ENCODE results near the gene DLAT.
"Not testable (repeated sequence)": the region's sequence is repeated elsewhere in the genome, so short reads cannot be mapped to it uniquely, and the experiment has no call there.

The DLAT gene

GRCh38 chr11:111999111-111999510 lies 26.1 kb upstream of the DLAT start:
- no peak overlapping the region for H3K4me3 ChIP-seq (ENCODE audit: low read depth in 1 of 2, low read length in 1 of 2)
- no peaks in the 10 kb centered on the region for H3K4me1 ChIP-seq (ENCODE audit: control insufficient read depth in 1 of 2, insufficient read depth in 1 of 2, low read depth in 1 of 2, low read length in 1 of 2)
- no peaks in the 10 kb centered on the region for H3K36me3 ChIP-seq
- H3K9me3 ChIP-seq: no peaks in the 10 kb centered on the region
- H3K27me3 ChIP-seq: no peaks in the 10 kb centered on the region
- TF ChIP-seq, protein P1, sequence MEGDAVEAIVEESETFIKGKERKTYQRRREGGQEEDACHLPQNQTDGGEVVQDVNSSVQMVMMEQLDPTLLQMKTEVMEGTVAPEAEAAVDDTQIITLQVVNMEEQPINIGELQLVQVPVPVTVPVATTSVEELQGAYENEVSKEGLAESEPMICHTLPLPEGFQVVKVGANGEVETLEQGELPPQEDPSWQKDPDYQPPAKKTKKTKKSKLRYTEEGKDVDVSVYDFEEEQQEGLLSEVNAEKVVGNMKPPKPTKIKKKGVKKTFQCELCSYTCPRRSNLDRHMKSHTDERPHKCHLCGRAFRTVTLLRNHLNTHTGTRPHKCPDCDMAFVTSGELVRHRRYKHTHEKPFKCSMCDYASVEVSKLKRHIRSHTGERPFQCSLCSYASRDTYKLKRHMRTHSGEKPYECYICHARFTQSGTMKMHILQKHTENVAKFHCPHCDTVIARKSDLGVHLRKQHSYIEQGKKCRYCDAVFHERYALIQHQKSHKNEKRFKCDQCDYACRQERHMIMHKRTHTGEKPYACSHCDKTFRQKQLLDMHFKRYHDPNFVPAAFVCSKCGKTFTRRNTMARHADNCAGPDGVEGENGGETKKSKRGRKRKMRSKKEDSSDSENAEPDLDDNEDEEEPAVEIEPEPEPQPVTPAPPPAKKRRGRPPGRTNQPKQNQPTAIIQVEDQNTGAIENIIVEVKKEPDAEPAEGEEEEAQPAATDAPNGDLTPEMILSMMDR (IDR thresholded peaks at IDR 0.05): no peak
- no peak overlapping the region for H3K27ac ChIP-seq

GRCh38 chr11:112000703-112001102 lies 24.5 kb upstream of the DLAT start:
- Histone ChIP-seq H3K27ac (no peak overlapping the region), H3K4me1 (ENCODE audit: control insufficient read depth in 1 of 2, insufficient read depth in 1 of 2, low read depth in 1 of 2, low read length in 1 of 2) (no peaks in the 10 kb centered on the region), H3K4me3 (ENCODE audit: low read depth in 1 of 2, low read length in 1 of 2) (no peak overlapping the region), H3K9me3 (no peaks in the 10 kb centered on the region), H3K27me3 (no peaks in the 10 kb centered on the region), H3K36me3 (no peaks in the 10 kb centered on the region)
- TF ChIP-seq, protein P1 (IDR thresholded peaks at IDR 0.05): no peak

GRCh38 chr11:112002491-112003216 lies 22.6 kb upstream of the DLAT start:
- Histone ChIP-seq H3K36me3 (no peaks in the 10 kb centered on the region), H3K4me1 (ENCODE audit: control insufficient read depth in 1 of 2, insufficient read depth in 1 of 2, low read depth in 1 of 2, low read length in 1 of 2) (no peaks in the 10 kb centered on the region), H3K27ac (no peak overlapping the region), H3K27me3 (no peaks in the 10 kb centered on the region), H3K9me3 (no peaks in the 10 kb centered on the region), H3K4me3 (ENCODE audit: low read depth in 1 of 2, low read length in 1 of 2) (no peak overlapping the region)
- TF ChIP-seq, protein P1 (IDR thresholded peaks at IDR 0.05): no peak

DNA sequence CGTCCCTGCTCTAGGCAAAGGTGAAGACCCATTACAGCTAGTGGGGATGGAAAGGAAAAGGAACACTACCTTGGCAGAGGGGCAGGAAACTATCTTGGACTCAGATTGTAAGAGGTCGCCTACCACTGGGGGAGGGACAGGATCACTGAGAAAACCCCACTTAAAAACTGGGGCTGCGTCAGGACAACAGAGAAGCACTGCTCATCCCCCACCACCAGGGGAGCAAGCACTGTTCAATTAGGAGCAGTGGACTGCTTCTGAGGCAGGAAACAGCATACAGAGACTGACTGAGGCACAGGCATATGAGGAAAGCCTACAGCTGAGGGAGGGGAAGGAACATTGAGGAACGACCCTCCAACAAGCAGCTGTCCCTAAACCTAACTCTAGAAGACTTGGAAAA lies 20.8 kb upstream of the DLAT start:
- Histone ChIP-seq H3K9me3 (no peaks in the 10 kb centered on the region), H3K36me3 (no peaks in the 10 kb centered on the region), H3K4me1 (ENCODE audit: control insufficient read depth in 1 of 2, insufficient read depth in 1 of 2, low read depth in 1 of 2, low read length in 1 of 2) (no peaks in the 10 kb centered on the region), H3K27me3 (no peaks in the 10 kb centered on the region), H3K4me3 (ENCODE audit: low read depth in 1 of 2, low read length in 1 of 2) (no peak overlapping the region), H3K27ac (no peak overlapping the region)
- TF ChIP-seq, protein P1 (IDR thresholded peaks at IDR 0.05): no peak

DNA sequence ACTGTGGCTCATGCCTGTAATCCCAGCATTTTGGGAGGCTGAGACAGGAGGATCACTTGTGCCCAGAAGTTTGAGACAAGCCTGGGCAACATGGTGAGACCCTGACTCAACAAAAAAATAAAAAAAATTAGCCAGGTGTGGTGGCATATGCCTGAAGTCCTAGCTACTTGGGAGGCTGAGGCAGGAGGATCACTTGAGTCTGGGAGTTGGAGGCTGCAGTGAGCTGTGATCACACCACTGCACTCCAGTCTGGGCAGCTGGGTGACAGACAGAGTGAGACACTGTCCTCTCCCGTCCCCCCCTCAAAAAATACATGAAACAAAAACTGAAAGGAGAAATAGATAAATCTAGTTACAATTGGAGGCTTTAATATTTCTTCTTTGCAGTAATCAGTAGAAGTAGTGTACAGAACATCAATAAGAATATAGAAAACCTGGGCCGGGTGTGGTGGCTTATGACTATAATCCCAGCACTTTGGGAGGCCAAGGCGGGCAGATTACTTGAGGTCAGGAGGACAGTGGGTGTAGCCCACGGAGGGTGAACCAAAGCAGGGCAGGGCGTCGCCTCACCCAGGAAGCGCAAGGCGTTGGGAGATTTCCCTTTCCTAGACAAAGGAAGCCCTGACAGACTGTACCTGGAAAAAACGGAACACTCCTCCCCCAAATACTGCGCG lies 19.6 kb upstream of the DLAT start:
- Histone ChIP-seq H3K9me3 (no peaks in the 10 kb centered on the region), H3K27ac (no peak overlapping the region), H3K27me3 (no peaks in the 10 kb centered on the region), H3K4me1 (ENCODE audit: control insufficient read depth in 1 of 2, insufficient read depth in 1 of 2, low read depth in 1 of 2, low read length in 1 of 2) (no peaks in the 10 kb centered on the region), H3K36me3 (no peaks in the 10 kb centered on the region), H3K4me3 (ENCODE audit: low read depth in 1 of 2, low read length in 1 of 2) (no peak overlapping the region)
- TF ChIP-seq, protein P1 (IDR thresholded peaks at IDR 0.05): no peak

DNA sequence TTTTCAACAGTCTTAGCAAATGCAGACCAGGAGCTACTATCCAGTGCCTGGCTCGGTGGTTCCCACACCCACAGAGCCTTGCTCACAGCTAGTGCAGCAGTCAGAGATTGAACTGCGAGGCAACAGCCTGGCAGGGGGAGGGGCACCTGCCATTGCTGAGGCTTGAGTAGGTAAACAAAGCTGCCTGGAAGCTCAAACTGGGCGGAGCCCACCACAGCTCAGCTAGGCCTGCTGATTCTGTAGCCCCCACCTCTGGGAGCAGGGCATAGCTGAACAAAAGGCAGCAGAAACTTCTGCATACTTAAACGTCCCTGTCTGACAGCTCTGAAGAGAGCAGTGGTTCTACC lies 19.1 kb upstream of the DLAT start:
- H3K4me1 ChIP-seq (ENCODE audit: control insufficient read depth in 1 of 2, insufficient read depth in 1 of 2, low read depth in 1 of 2, low read length in 1 of 2); H3K27ac ChIP-seq; H3K9me3 ChIP-seq; H3K36me3 ChIP-seq; H3K4me3 ChIP-seq (ENCODE audit: low read depth in 1 of 2, low read length in 1 of 2); H3K27me3 ChIP-seq: not testable (repeated sequence)

GRCh38 chr11:112011451-112011850 lies 13.8 kb upstream of the DLAT start:
- H3K4me3 ChIP-seq (ENCODE audit: low read depth in 1 of 2, low read length in 1 of 2); H3K4me1 ChIP-seq (ENCODE audit: control insufficient read depth in 1 of 2, insufficient read depth in 1 of 2, low read depth in 1 of 2, low read length in 1 of 2); H3K27ac ChIP-seq; H3K9me3 ChIP-seq; H3K36me3 ChIP-seq; H3K27me3 ChIP-seq: not testable (repeated sequence)

Data from neutrophil (primary cell).